H1 (cell line): ENCODE data around the gene L1TD1.
"Not testable (repeated sequence)": the region's sequence is repeated elsewhere in the genome, so short reads cannot be mapped to it uniquely, and the experiment has no call there.

Experiments used
- BCL11A ChIP-seq, 2 experiments: IDR thresholded peaks; one replicate each; pipeline ENCODE4 v1.6.1; 2011; ENCODE audit warnings: low read depth in 2 of 2, low read length in 2 of 2, mild to moderate bottlenecking in 2 of 2
- CHD2 ChIP-seq: IDR thresholded peaks from 2 replicates; pipeline ENCODE4 v1.6.1; 2012; ENCODE audit warnings: low read length, improper control_type of control experiment
- CREB1 ChIP-seq: IDR thresholded peaks from 2 replicates; pipeline ENCODE4 v1.6.1; 2012; ENCODE audit warnings: inconsistent platforms
- CTCF ChIP-seq, 3 experiments: IDR thresholded peaks; 1 replicate in 2 of 3; 2 replicates in 1 of 3; pipeline versions ENCODE4 v1.5.1 to v1.6.1; 2011; ENCODE audit warnings: low read length in 3 of 3, mild to moderate bottlenecking in 3 of 3, inconsistent platforms in 2 of 3, low read depth in 1 of 3, moderate library complexity in 1 of 3; ENCODE audit not compliant: insufficient read depth in 1 of 3; ENCODE audit errors: control extremely low read depth in 1 of 3
- EGR1 ChIP-seq: IDR thresholded peaks from 2 replicates; pipeline ENCODE4 v1.6.1; 2011; ENCODE audit warnings: low read depth, low read length, borderline replicate concordance
- EP300 ChIP-seq, 2 experiments: IDR thresholded peaks; 1 replicate in 1 of 2; 2 replicates in 1 of 2; pipeline ENCODE4 v1.6.1; 2011 to 2012; ENCODE audit warnings: low read depth in 2 of 2, low read length in 2 of 2, mild to moderate bottlenecking in 2 of 2, borderline replicate concordance in 1 of 2, inconsistent platforms in 1 of 2, moderate library complexity in 1 of 2
- HDAC2 ChIP-seq, 2 experiments: fragments of 300-600 bp in 1 of 2; sonication (generic) in 1 of 2; IDR thresholded peaks; 2 replicates each; pipeline ENCODE4 v1.6.1; 2011 to 2012; ENCODE audit warnings: low read depth in 2 of 2, low read length in 2 of 2, mild to moderate bottlenecking in 2 of 2, moderate library complexity in 2 of 2, borderline replicate concordance in 1 of 2, inconsistent platforms in 1 of 2
- JUND ChIP-seq: IDR thresholded peaks from 2 replicates; pipeline ENCODE4 v1.6.1; 2011; ENCODE audit warnings: mild to moderate bottlenecking, improper control_type of control experiment, low read length
- KDM1A ChIP-seq: fragments of 200-600, 300-600 bp; sonication (generic); IDR thresholded peaks from 2 replicates; pipeline ENCODE4 v1.7.1; 2016; ENCODE audit warnings: mild to moderate bottlenecking, low read length, borderline replicate concordance
- MAX ChIP-seq: IDR thresholded peaks from 2 replicates; pipeline ENCODE4 v1.6.1; 2012; ENCODE audit warnings: inconsistent platforms
- NANOG ChIP-seq: IDR thresholded peaks from 2 replicates; pipeline ENCODE4 v1.6.1; 2011; ENCODE audit warnings: low read length, low read depth, mild to moderate bottlenecking, inconsistent platforms; ENCODE audit not compliant: insufficient read depth, poor library complexity, severe bottlenecking
- TAF1 ChIP-seq: IDR thresholded peaks from 2 replicates; pipeline ENCODE4 v1.6.1; 2011; ENCODE audit warnings: mild to moderate bottlenecking, low read depth, low read length
- USF2 ChIP-seq: IDR thresholded peaks from 2 replicates; pipeline ENCODE4 v1.6.1; 2011; ENCODE audit warnings: low read length, improper control_type of control experiment

- not testable (repeated sequence) for TF ChIP-seq BCL11A (IDR thresholded peaks at IDR 0.05; ENCODE audit: low read depth in 2 of 2, low read length in 2 of 2); CTCF (IDR thresholded peaks at IDR 0.05; ENCODE audit: control extremely low read depth in 1 of 3, insufficient read depth in 1 of 3, low read depth in 1 of 3, low read length in 3 of 3); TAF1; NANOG; USF2; KDM1A; EP300 (IDR thresholded peaks at IDR 0.05; ENCODE audit: borderline replicate concordance in 1 of 2, low read depth in 2 of 2, low read length in 2 of 2); MAX; JUND; CHD2; HDAC2 (IDR thresholded peaks at IDR 0.05; ENCODE audit: borderline replicate concordance in 1 of 2, low read depth in 2 of 2, low read length in 2 of 2); CREB1; EGR1
Measured at GRCh38 chr1:62239652-62240403, 45.2 kb downstream of the L1TD1 start.
